Measurements from ENCODE around the gene REEP2.
A peak's percentile ranks its signal among the peaks of the same experiment; 100 is the strongest.

REEP2 gene

GRCh38 chr5:138464388-138465260 lies 25.8 kb downstream of the REEP2 start:
- Histone ChIP-seq H3K9ac (ENCODE audit: low read length) (peak overlapping the region; percentile 94), H3K4me1 (ENCODE audit: control insufficient read depth, insufficient read depth, low read depth, low read length) (peaks cover 27% of the 10 kb centered on the region), H3K18ac (ENCODE audit: low read depth in 1 of 2, low read length in 2 of 2) (peak overlapping the region; percentile 95 to 98), H2AK5ac (ENCODE audit: low read length, severe bottlenecking) (no peak overlapping the region), H3K79me1 (replicated peaks; ENCODE audit: low read length, poor library complexity, severe bottlenecking) (peaks cover 5% of the 10 kb centered on the region), H2BK5ac (ENCODE audit: low read depth, low read length, poor library complexity, severe bottlenecking) (peak overlapping the region; percentile 36), H4K8ac (ENCODE audit: low read length) (peak overlapping the region; percentile 96), H3K36me3 (ENCODE audit: control insufficient read depth in 1 of 2, insufficient read depth in 2 of 2, low read depth in 1 of 2, low read length in 2 of 2) (peaks cover 13 to 16% of the 10 kb centered on the region in 2 experiments), H3K4me2 (ENCODE audit: low read length, poor library complexity, severe bottlenecking) (peak overlapping the region; percentile 95), H3K14ac (ENCODE audit: low read length in 2 of 2) (peak overlapping the region in 1 of 2 experiments; percentile 77), H3K4me3 (ENCODE audit: insufficient read depth in 1 of 2, low read depth in 1 of 2, low read length in 2 of 2) (peak overlapping the region; percentile 77 to 92), H3K4ac (ENCODE audit: low read depth in 1 of 2, low read length in 2 of 2) (peak overlapping the region; percentile 72 to 82), H2BK12ac (ENCODE audit: low read length in 2 of 2) (peak overlapping the region in 1 of 2 experiments; percentile 95), H4K91ac (ENCODE audit: low read length) (peak overlapping the region; percentile 94), H2BK120ac (ENCODE audit: low read depth, low read length) (peak overlapping the region; percentile 91), H2BK15ac (ENCODE audit: low read depth, poor library complexity, severe bottlenecking) (peak overlapping the region; percentile 92), H3K23ac (ENCODE audit: low read length in 2 of 2) (no peak overlapping the region), H3K27me3 (ENCODE audit: control insufficient read depth in 1 of 2, insufficient read depth in 1 of 2, low read length in 2 of 2) (no peaks in the 10 kb centered on the region), H2AFZ (ENCODE audit: low read depth, low read length) (peak overlapping the region; percentile 84), H3K27ac (ENCODE audit: low read length, poor library complexity, severe bottlenecking) (peak overlapping the region; percentile 93), H3K9me3 (ENCODE audit: control insufficient read depth, low read length) (no peaks in the 10 kb centered on the region)
- WGBS: under 1% methylated on average over 56 of the region's 64 CpGs
- DNase-seq: peak; percentile 99

- peak within 1 kb of the TSS in 1 of 2 experiments; percentile 77 for H3K14ac ChIP-seq (ENCODE audit: low read length in 2 of 2)
- H3K4me3 ChIP-seq (ENCODE audit: insufficient read depth in 1 of 2, low read depth in 1 of 2, low read length in 2 of 2): peak within 1 kb of the TSS; percentile 77 to 92
- peak; percentile 95 for DNase-seq
- H3K4me2 ChIP-seq (ENCODE audit: low read length, poor library complexity, severe bottlenecking): peak within 1 kb of the TSS; percentile 95
- H3K27ac ChIP-seq (ENCODE audit: low read length, poor library complexity, severe bottlenecking): peak within 1 kb of the TSS; percentile 93
- peak within 1 kb of the TSS; percentile 95 to 98 for H3K18ac ChIP-seq (ENCODE audit: low read depth in 1 of 2, low read length in 2 of 2)
- H2BK120ac ChIP-seq (ENCODE audit: low read depth, low read length): peak within 1 kb of the TSS; percentile 91
- peak within 1 kb of the TSS; percentile 94 for H3K9ac ChIP-seq (ENCODE audit: low read length)
- H4K8ac ChIP-seq (ENCODE audit: low read length): peak within 1 kb of the TSS; percentile 96
- peak within 1 kb of the TSS in 1 of 2 experiments; percentile 95 for H2BK12ac ChIP-seq (ENCODE audit: low read length in 2 of 2)
- peak within 1 kb of the TSS in 1 of 2 experiments; percentile 70 for H3K23ac ChIP-seq (ENCODE audit: low read length in 2 of 2)
- H3K36me3 ChIP-seq (ENCODE audit: control insufficient read depth in 1 of 2, insufficient read depth in 2 of 2, low read depth in 1 of 2, low read length in 2 of 2): peaks cover 13 to 16% of the 10 kb centered on the region in 2 experiments
- H3K79me1 ChIP-seq (replicated peaks; ENCODE audit: low read length, poor library complexity, severe bottlenecking): peaks cover 5% of the 10 kb centered on the region
- peaks cover 27% of the 10 kb centered on the region for H3K4me1 ChIP-seq (ENCODE audit: control insufficient read depth, insufficient read depth, low read depth, low read length)
- H3K9me3 ChIP-seq (ENCODE audit: control insufficient read depth, low read length): no peaks in the 10 kb centered on the region
- H2AFZ ChIP-seq (ENCODE audit: low read depth, low read length): peak within 1 kb of the TSS; percentile 84
- no peaks in the 10 kb centered on the region for H3K27me3 ChIP-seq (ENCODE audit: control insufficient read depth in 1 of 2, insufficient read depth in 1 of 2, low read length in 2 of 2)
- H4K91ac ChIP-seq (ENCODE audit: low read length): peak within 1 kb of the TSS; percentile 94
- H3K4ac ChIP-seq (ENCODE audit: low read depth in 1 of 2, low read length in 2 of 2): peak within 1 kb of the TSS; percentile 72 to 82
- H2AK5ac ChIP-seq (ENCODE audit: low read length, severe bottlenecking): no peak within 1 kb of the TSS
- H2BK15ac ChIP-seq (ENCODE audit: low read depth, poor library complexity, severe bottlenecking): peak within 1 kb of the TSS; percentile 92
- 1% methylated on average over 71 of the region's 85 CpGs for WGBS
- H2BK5ac ChIP-seq (ENCODE audit: low read depth, low read length, poor library complexity, severe bottlenecking): peak within 1 kb of the TSS; percentile 36
Measured at GRCh38 chr5:138465261-138466124, 26.6 kb downstream of the REEP2 start, which contains the start of gene EGR1. Gene EGR1, plus strand, starts transcription at chr5:138465479. Its CDS starts 283 bp downstream, at chr5:138465762.

- 29% methylated on average over 39 of the region's 39 CpGs for WGBS
- no peaks in the 10 kb centered on the region for H3K27me3 ChIP-seq (ENCODE audit: control insufficient read depth in 1 of 2, insufficient read depth in 1 of 2, low read length in 2 of 2)
Measured at GRCh38 chr5:138466125-138466899, 27.5 kb downstream of the REEP2 start.

More at GRCh38 chr5:138466125-138466899, 27.5 kb downstream of the REEP2 start:
- no peak for DNase-seq
- peak overlapping the region; percentile 94 for H3K9ac ChIP-seq (ENCODE audit: low read length)
- H3K14ac ChIP-seq (ENCODE audit: low read length in 2 of 2): peak overlapping the region in 1 of 2 experiments; percentile 1
- H3K18ac ChIP-seq (ENCODE audit: low read depth in 1 of 2, low read length in 2 of 2): no peak overlapping the region
- no peak overlapping the region for H2AFZ ChIP-seq (ENCODE audit: low read depth, low read length)
- H3K4me3 ChIP-seq (ENCODE audit: insufficient read depth in 1 of 2, low read depth in 1 of 2, low read length in 2 of 2): peak overlapping the region; percentile 77 to 92
- no peak overlapping the region for H2BK15ac ChIP-seq (ENCODE audit: low read depth, poor library complexity, severe bottlenecking)
- H3K27ac ChIP-seq (ENCODE audit: low read length, poor library complexity, severe bottlenecking): no peak overlapping the region
- H3K36me3 ChIP-seq (ENCODE audit: control insufficient read depth in 1 of 2, insufficient read depth in 2 of 2, low read depth in 1 of 2, low read length in 2 of 2): peaks cover 13 to 16% of the 10 kb centered on the region in 2 experiments
- peaks cover 5% of the 10 kb centered on the region for H3K79me1 ChIP-seq (replicated peaks; ENCODE audit: low read length, poor library complexity, severe bottlenecking)
- peak overlapping the region; percentile 84 for H3K4me2 ChIP-seq (ENCODE audit: low read length, poor library complexity, severe bottlenecking)
- H4K8ac ChIP-seq (ENCODE audit: low read length): no peak overlapping the region
- H2BK12ac ChIP-seq (ENCODE audit: low read length in 2 of 2): no peak overlapping the region
- no peak overlapping the region for H4K91ac ChIP-seq (ENCODE audit: low read length)
- peaks cover 27% of the 10 kb centered on the region for H3K4me1 ChIP-seq (ENCODE audit: control insufficient read depth, insufficient read depth, low read depth, low read length)
- H2BK5ac ChIP-seq (ENCODE audit: low read depth, low read length, poor library complexity, severe bottlenecking): no peak overlapping the region
- H2AK5ac ChIP-seq (ENCODE audit: low read length, severe bottlenecking): no peak overlapping the region
- no peaks in the 10 kb centered on the region for H3K9me3 ChIP-seq (ENCODE audit: control insufficient read depth, low read length)
- no peak overlapping the region for H3K4ac ChIP-seq (ENCODE audit: low read depth in 1 of 2, low read length in 2 of 2)
- H3K23ac ChIP-seq (ENCODE audit: low read length in 2 of 2): no peak overlapping the region
- H2BK120ac ChIP-seq (ENCODE audit: low read depth, low read length): no peak overlapping the region

Measured in mesenchymal stem cell (in vitro differentiated cells and primary cell).